ENCODE measurements around the gene HSPB6. TPM values are rescaled to one million over a fixed set of nuclear protein-coding genes. Genes with fewer than 3 reads are reported as not detected.

HSPB6 gene
- total RNA-seq, 1 donor from 2014 or later = 0.64 TPM

GRCh38 chr19:35755550-35756376 is 1.1 kb downstream of the HSPB6 start:
- peaks cover 25% of the 10 kb centered on the region for H3K4me1 Mint-ChIP-seq (ENCODE audit: unreplicated experiment)
- no peak for TF ChIP-seq CTCF (IDR thresholded peaks at IDR 0.05)
- no peaks in the 10 kb centered on the region for H3K9me3 Mint-ChIP-seq (ENCODE audit: unreplicated experiment)
- peaks cover 7% of the 10 kb centered on the region for H3K36me3 Mint-ChIP-seq (ENCODE audit: unreplicated experiment)
- H3K27me3 Mint-ChIP-seq (ENCODE audit: unreplicated experiment) = no peaks in the 10 kb centered on the region
- peak overlapping the region; percentile 69 for H3K27ac Mint-ChIP-seq (ENCODE audit: unreplicated experiment)
- H3K4me3 Mint-ChIP-seq (ENCODE audit: unreplicated experiment) = no peak overlapping the region
- no peak for DNase-seq (ENCODE audit: extremely low spot score, unreplicated experiment)

- no peak overlapping the region for H3K27ac Mint-ChIP-seq (ENCODE audit: unreplicated experiment)
- no peak overlapping the region for H3K4me3 Mint-ChIP-seq (ENCODE audit: unreplicated experiment)
- no peak for DNase-seq (ENCODE audit: extremely low spot score, unreplicated experiment)
- H3K27me3 Mint-ChIP-seq (ENCODE audit: unreplicated experiment) = no peaks in the 10 kb centered on the region
- TF ChIP-seq CTCF (IDR thresholded peaks at IDR 0.05) = no peak
- H3K36me3 Mint-ChIP-seq (ENCODE audit: unreplicated experiment) = peaks cover 7% of the 10 kb centered on the region
- H3K4me1 Mint-ChIP-seq (ENCODE audit: unreplicated experiment) = peaks cover 27% of the 10 kb centered on the region
- no peaks in the 10 kb centered on the region for H3K9me3 Mint-ChIP-seq (ENCODE audit: unreplicated experiment)
Observed at GRCh38 chr19:35755131-35755549, 1.7 kb downstream of the HSPB6 start.

- no peak overlapping the region for H3K4me3 Mint-ChIP-seq (ENCODE audit: unreplicated experiment)
- no peaks in the 10 kb centered on the region for H3K27me3 Mint-ChIP-seq (ENCODE audit: unreplicated experiment)
- no peaks in the 10 kb centered on the region for H3K9me3 Mint-ChIP-seq (ENCODE audit: unreplicated experiment)
- no peak for TF ChIP-seq CTCF (IDR thresholded peaks at IDR 0.05)
- H3K36me3 Mint-ChIP-seq (ENCODE audit: unreplicated experiment) = peaks cover 7% of the 10 kb centered on the region
- DNase-seq (ENCODE audit: extremely low spot score, unreplicated experiment) = no peak
- H3K27ac Mint-ChIP-seq (ENCODE audit: unreplicated experiment) = no peak overlapping the region
- H3K4me1 Mint-ChIP-seq (ENCODE audit: unreplicated experiment) = peaks cover 31% of the 10 kb centered on the region
Observed at GRCh38 chr19:35754370-35755130, 2.3 kb downstream of the HSPB6 start.

GRCh38 chr19:35753634-35754369 is 3.0 kb downstream of the HSPB6 start:
- Mint-ChIP-seq H3K4me3 (ENCODE audit: unreplicated experiment) (no peak overlapping the region), H3K36me3 (ENCODE audit: unreplicated experiment) (peaks cover 7% of the 10 kb centered on the region), H3K4me1 (ENCODE audit: unreplicated experiment) (peaks cover 30% of the 10 kb centered on the region), H3K9me3 (ENCODE audit: unreplicated experiment) (no peaks in the 10 kb centered on the region), H3K27me3 (ENCODE audit: unreplicated experiment) (no peaks in the 10 kb centered on the region), H3K27ac (ENCODE audit: unreplicated experiment) (no peak overlapping the region)
- DNase-seq (ENCODE audit: extremely low spot score, unreplicated experiment) = no peak
- no peak for TF ChIP-seq CTCF (IDR thresholded peaks at IDR 0.05)
